Measurements from ENCODE around the gene INSYN1. TPM values are rescaled to one million over a fixed set of nuclear protein-coding genes. Genes with fewer than 3 reads are reported as not detected.

Gene INSYN1
- polyA plus RNA-seq, 3 donors = not detected

DNA sequence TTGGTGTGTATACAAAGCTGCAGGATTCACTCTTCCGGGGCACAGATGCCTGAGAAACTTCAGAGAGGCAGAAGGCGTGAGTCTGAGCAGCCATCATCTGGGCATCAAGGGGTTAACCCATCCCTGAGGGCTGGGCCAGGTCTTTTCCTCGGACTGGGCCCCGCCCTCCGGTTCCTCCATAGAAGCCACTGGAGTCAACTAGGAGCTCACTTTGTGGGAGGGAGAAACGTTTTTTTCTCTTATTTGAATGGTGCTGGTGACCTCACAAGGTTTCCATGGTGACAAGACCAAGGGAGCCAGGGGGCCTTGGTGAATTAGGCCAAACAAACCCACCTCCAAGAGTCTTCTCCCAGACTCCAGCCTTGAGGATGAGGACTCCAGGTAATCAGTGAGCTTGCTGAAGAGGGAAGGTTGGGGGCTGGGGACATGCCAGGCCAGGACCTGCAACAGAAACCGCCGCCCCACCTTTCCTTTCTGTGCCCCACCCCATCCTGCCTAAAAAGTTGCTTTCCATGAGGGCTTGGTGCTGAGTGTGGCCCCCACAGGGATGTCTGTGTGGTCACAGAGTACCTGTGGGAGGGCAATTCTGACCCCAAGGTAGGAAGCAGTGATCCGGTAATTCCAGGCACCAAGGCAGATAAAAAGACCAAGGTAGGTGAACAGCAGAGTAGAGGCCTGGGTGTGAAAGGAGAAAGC is 14.8 kb upstream of the INSYN1 start:
- H3K27ac ChIP-seq (ENCODE audit: low read depth in 1 of 2, low read length in 2 of 2) = no peak overlapping the region
- H3K9me3 ChIP-seq (replicated peaks in 1 of 2; ENCODE audit: control insufficient read depth in 1 of 2, insufficient read depth in 1 of 2, low read length in 2 of 2) = no peaks in the 10 kb centered on the region
- Mint-ChIP-seq H3K4me3 (no peak overlapping the region), H3K27me3 (ENCODE audit: low read depth in 3 of 3) (peaks cover 8 to 16% (median 8%) of the 10 kb centered on the region in 3 donors), H3K9me3 (no peaks in the 10 kb centered on the region), H3K36me3 (no peaks in the 10 kb centered on the region), H3K4me1 (no peaks in the 10 kb centered on the region), H3K27ac (no peak overlapping the region)
- no peak for DNase-seq
- H3K27me3 ChIP-seq (ENCODE audit: control insufficient read depth in 2 of 2, insufficient read depth in 2 of 2, low read length in 2 of 2) = peaks cover 0 to 3% of the 10 kb centered on the region in 2 donors
- TF ChIP-seq, protein P1, sequence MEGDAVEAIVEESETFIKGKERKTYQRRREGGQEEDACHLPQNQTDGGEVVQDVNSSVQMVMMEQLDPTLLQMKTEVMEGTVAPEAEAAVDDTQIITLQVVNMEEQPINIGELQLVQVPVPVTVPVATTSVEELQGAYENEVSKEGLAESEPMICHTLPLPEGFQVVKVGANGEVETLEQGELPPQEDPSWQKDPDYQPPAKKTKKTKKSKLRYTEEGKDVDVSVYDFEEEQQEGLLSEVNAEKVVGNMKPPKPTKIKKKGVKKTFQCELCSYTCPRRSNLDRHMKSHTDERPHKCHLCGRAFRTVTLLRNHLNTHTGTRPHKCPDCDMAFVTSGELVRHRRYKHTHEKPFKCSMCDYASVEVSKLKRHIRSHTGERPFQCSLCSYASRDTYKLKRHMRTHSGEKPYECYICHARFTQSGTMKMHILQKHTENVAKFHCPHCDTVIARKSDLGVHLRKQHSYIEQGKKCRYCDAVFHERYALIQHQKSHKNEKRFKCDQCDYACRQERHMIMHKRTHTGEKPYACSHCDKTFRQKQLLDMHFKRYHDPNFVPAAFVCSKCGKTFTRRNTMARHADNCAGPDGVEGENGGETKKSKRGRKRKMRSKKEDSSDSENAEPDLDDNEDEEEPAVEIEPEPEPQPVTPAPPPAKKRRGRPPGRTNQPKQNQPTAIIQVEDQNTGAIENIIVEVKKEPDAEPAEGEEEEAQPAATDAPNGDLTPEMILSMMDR (IDR thresholded peaks at IDR 0.05) = no peak
- no peaks in the 10 kb centered on the region for H4K20me1 ChIP-seq (ENCODE audit: insufficient read depth, low read length)
- no peaks in the 10 kb centered on the region for H3K4me1 ChIP-seq (ENCODE audit: control insufficient read depth in 1 of 2, insufficient read depth in 2 of 2, low read length in 2 of 2)
- H2AFZ ChIP-seq (ENCODE audit: insufficient read depth, low read depth, low read length, poor library complexity, severe bottlenecking) = no peak overlapping the region
- 93% methylated on average over 5 of the region's 9 CpGs for WGBS (ENCODE audit: insufficient coverage)
- no peaks in the 10 kb centered on the region for H3K36me3 ChIP-seq (replicated peaks in 1 of 2; ENCODE audit: control insufficient read depth in 1 of 2, insufficient read depth in 2 of 2, low read length in 2 of 2)
- H3K79me2 ChIP-seq (ENCODE audit: insufficient read depth, low read length) = no peaks in the 10 kb centered on the region
- H3K4me2 ChIP-seq (replicated peaks; ENCODE audit: extremely low read depth, low read length, poor library complexity, severe bottlenecking) = no peak overlapping the region
- no peak overlapping the region for H3K4me3 ChIP-seq (replicated peaks in 1 of 3; ENCODE audit: low read depth in 2 of 3, low read length in 3 of 3)
- no peak overlapping the region for H3K9ac ChIP-seq (ENCODE audit: insufficient read depth, low read length, poor library complexity, severe bottlenecking)
- intact Hi-C loops (cut with micrococcal nuclease) = no loop called here

DNA sequence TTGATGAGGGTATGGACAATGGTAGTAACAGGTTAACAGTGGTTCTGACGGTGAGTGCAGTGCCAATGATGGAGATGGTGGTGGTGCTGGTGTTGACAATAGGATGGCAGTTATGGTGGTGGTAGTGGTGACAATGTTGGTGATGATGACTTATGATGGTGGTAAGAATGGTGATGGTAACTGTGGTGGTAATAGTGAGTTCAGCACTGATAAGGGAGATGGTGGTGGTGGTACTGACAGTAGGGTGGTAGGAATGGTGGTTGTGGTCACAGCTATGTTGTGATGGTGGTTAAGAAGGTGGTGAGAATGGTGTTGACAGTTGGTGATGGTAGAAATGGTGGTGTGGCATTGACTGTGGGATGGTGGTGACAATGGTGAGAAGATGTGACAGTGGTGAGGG is 13.4 kb upstream of the INSYN1 start:
- Histone ChIP-seq H3K4me2 (replicated peaks; ENCODE audit: extremely low read depth, low read length, poor library complexity, severe bottlenecking) (no peak overlapping the region), H3K27me3 (ENCODE audit: control insufficient read depth in 2 of 2, insufficient read depth in 2 of 2, low read length in 2 of 2) (peaks cover 0 to 6% of the 10 kb centered on the region in 2 donors), H3K4me3 (replicated peaks in 1 of 3; ENCODE audit: low read depth in 2 of 3, low read length in 3 of 3) (no peak overlapping the region), H3K36me3 (replicated peaks in 1 of 2; ENCODE audit: control insufficient read depth in 1 of 2, insufficient read depth in 2 of 2, low read length in 2 of 2) (no peaks in the 10 kb centered on the region), H3K9ac (ENCODE audit: insufficient read depth, low read length, poor library complexity, severe bottlenecking) (no peak overlapping the region), H3K27ac (ENCODE audit: low read depth in 1 of 2, low read length in 2 of 2) (no peak overlapping the region), H4K20me1 (ENCODE audit: insufficient read depth, low read length) (no peaks in the 10 kb centered on the region), H3K9me3 (replicated peaks in 1 of 2; ENCODE audit: control insufficient read depth in 1 of 2, insufficient read depth in 1 of 2, low read length in 2 of 2) (no peaks in the 10 kb centered on the region), H3K4me1 (ENCODE audit: control insufficient read depth in 1 of 2, insufficient read depth in 2 of 2, low read length in 2 of 2) (no peaks in the 10 kb centered on the region), H2AFZ (ENCODE audit: insufficient read depth, low read depth, low read length, poor library complexity, severe bottlenecking) (no peak overlapping the region), H3K79me2 (ENCODE audit: insufficient read depth, low read length) (no peaks in the 10 kb centered on the region)
- H3K9me3 Mint-ChIP-seq = no peaks in the 10 kb centered on the region
- H3K27ac Mint-ChIP-seq = no peak overlapping the region
- peaks cover 7 to 14% (median 7%) of the 10 kb centered on the region in 3 donors for H3K27me3 Mint-ChIP-seq (ENCODE audit: low read depth in 3 of 3)
- DNase-seq = no peak
- WGBS (ENCODE audit: insufficient coverage) = 95% methylated on average over 1 of the region's 1 CpG
- H3K4me3 Mint-ChIP-seq = no peak overlapping the region
- H3K4me1 Mint-ChIP-seq = no peaks in the 10 kb centered on the region
- TF ChIP-seq, protein P1 (IDR thresholded peaks at IDR 0.05) = no peak
- no peaks in the 10 kb centered on the region for H3K36me3 Mint-ChIP-seq
- intact Hi-C loops (cut with micrococcal nuclease) = no loop called here
